PC-3 (cell line): Measurements from ENCODE around the gene DCLK1. TPM values are rescaled to one million over a fixed set of nuclear protein-coding genes. Genes with fewer than 3 reads are reported as not detected.

Experiments used
- ATAC-seq: fragments of 200-7000 bp; cut with Tn5 transposase; 2 replicates; pipeline ENCODE4 v1.9.1; 2020; ENCODE audit warnings: mild to moderate bottlenecking, moderate library complexity
- BruUV-seq: library from RNA; stranded (reverse); fragments of 400-500 nt; replicated peaks from 2 replicates; lab custom pipeline; 2021; lab: Mats Ljungman, UMichigan
- CTCF ChIA-PET: fragments of 300-600 bp; sonication (Branson Sonifier 250); formaldehyde crosslinking; loops from one replicate; lab custom pipeline; 2022; ENCODE audit warnings: antibody characterized with exemption; lab: Charles Lee
- POLR2A ChIA-PET: fragments of 300-600 bp; sonication (Branson Sonifier 250); formaldehyde crosslinking; loops from one replicate; lab custom pipeline; 2022; ENCODE audit warnings: antibody characterized with exemption; ENCODE audit not compliant: unreplicated experiment; lab: Charles Lee
- DNase-seq: peaks from one replicate; pipeline ENCODE4 v3.0.0-alpha.2; 2015
- H2AFZ ChIP-seq: fragments of 300-600 bp; sonication (generic); 2 replicates; pipeline ENCODE4 v1.6.0; 2016; ENCODE audit warnings: antibody characterized with exemption, low read length
- H3F3A ChIP-seq: fragments of 300-600 bp; sonication (generic); one replicate; pipeline ENCODE4 v1.6.0; 2017; ENCODE audit warnings: antibody characterized with exemption, low read length, control low read depth, mild to moderate bottlenecking; ENCODE audit not compliant: unreplicated experiment
- H3K27ac ChIP-seq: fragments of 300-600 bp; sonication (generic); 2 replicates; pipeline ENCODE4 v1.5.1; 2016; ENCODE audit warnings: mild to moderate bottlenecking, low read length
- H3K27me3 ChIP-seq: fragments of 300-600 bp; sonication (generic); 2 replicates; pipeline ENCODE4 v1.6.1; 2016; ENCODE audit warnings: low read length, mixed read lengths
- H3K36me3 ChIP-seq: fragments of 300-600 bp; sonication (generic); 2 replicates; pipeline ENCODE4 v1.6.1; 2016; ENCODE audit warnings: low read depth, mixed run types, low read length, mixed read lengths
- H3K4me1 ChIP-seq: fragments of 300-600 bp; sonication (generic); 2 replicates; pipeline ENCODE4 v1.5.1; 2016; ENCODE audit warnings: low read length; ENCODE audit not compliant: insufficient read depth
- H3K4me2 ChIP-seq: fragments of 300-600 bp; sonication (generic); 2 replicates; pipeline ENCODE4 v1.6.0; 2016; ENCODE audit warnings: low read length
- H3K4me3 ChIP-seq: fragments of 300-600 bp; sonication (generic); 2 replicates; pipeline ENCODE4 v1.5.1; 2016; ENCODE audit warnings: mild to moderate bottlenecking, low read length, mixed read lengths
- H3K79me2 ChIP-seq: fragments of 300-600 bp; sonication (generic); 2 replicates; pipeline ENCODE4 v1.6.1; 2017; ENCODE audit warnings: low read length, mixed read lengths
- H3K9ac ChIP-seq: fragments of 300-600 bp; sonication (generic); 2 replicates; pipeline ENCODE4 v1.6.0; 2016; ENCODE audit warnings: mild to moderate bottlenecking, low read length
- H3K9me2 ChIP-seq: fragments of 300-600 bp; sonication (generic); replicated peaks from 2 replicates; pipeline ENCODE4 v1.6.1; 2016; ENCODE audit warnings: mixed run types, low read length, mixed read lengths
- H3K9me3 ChIP-seq: fragments of 300-600 bp; sonication (generic); 2 replicates; pipeline ENCODE4 v1.6.1; 2016; ENCODE audit warnings: low read length, mixed read lengths
- H4K20me1 ChIP-seq: fragments of 300-600 bp; sonication (generic); 2 replicates; pipeline ENCODE4 v1.6.1; 2016; ENCODE audit warnings: low read length, mixed read lengths
- EZH2 ChIP-seq: fragments of 300-600 bp; sonication (generic); IDR thresholded peaks from one replicate; pipeline ENCODE4 v1.6.1; 2017; ENCODE audit warnings: antibody characterized with exemption, mild to moderate bottlenecking, low read length; ENCODE audit not compliant: unreplicated experiment
- EZH2phosphoT487 ChIP-seq: fragments of 300-600 bp; sonication (generic); IDR thresholded peaks from 2 replicates; pipeline ENCODE4 v1.6.1; 2018; ENCODE audit warnings: mild to moderate bottlenecking, antibody characterized with exemption, low read length, borderline replicate concordance
- intact Hi-C: fragments of 100-400 bp; cut with micrococcal nuclease; formaldehyde crosslinking; loops from 2 replicates; pipeline ENCODE4 v1.9.0; 2023
- total RNA-seq: library from RNA; depleted of rRNA; stranded (reverse); fragments of >200 nt; gene quantifications from 2 replicates; pipeline ENCODE4 v1.2.3, GENCODE V29; 2014
- TF ChIP-seq, protein P1 (sequence below): fragments of 300-600 bp; sonication (generic); conservative IDR thresholded peaks from 2 replicates; pipeline ENCODE4 v1.5.1; 2017; ENCODE audit warnings: antibody characterized with exemption, low read depth, mild to moderate bottlenecking, low read length

DCLK1 gene
- total RNA-seq, 1 experiment from 2014 or later, result not detected

GRCh38 chr13:36157480-36157879 is 26.3 kb upstream of the DCLK1 start:
- H3K27ac ChIP-seq, result no peak overlapping the region
- intact Hi-C loops, result no loop called here
- DNase-seq, result no peak
- H3K79me2 ChIP-seq, result no peaks in the 10 kb centered on the region
- H2AFZ ChIP-seq, result no peak overlapping the region
- no peak overlapping the region for H3K9ac ChIP-seq
- H3K36me3 ChIP-seq, result no peaks in the 10 kb centered on the region
- H3K4me2 ChIP-seq, result no peak overlapping the region
- no peak for ATAC-seq
- no TSS peak for BruUV-seq
- TF ChIP-seq, protein P1, sequence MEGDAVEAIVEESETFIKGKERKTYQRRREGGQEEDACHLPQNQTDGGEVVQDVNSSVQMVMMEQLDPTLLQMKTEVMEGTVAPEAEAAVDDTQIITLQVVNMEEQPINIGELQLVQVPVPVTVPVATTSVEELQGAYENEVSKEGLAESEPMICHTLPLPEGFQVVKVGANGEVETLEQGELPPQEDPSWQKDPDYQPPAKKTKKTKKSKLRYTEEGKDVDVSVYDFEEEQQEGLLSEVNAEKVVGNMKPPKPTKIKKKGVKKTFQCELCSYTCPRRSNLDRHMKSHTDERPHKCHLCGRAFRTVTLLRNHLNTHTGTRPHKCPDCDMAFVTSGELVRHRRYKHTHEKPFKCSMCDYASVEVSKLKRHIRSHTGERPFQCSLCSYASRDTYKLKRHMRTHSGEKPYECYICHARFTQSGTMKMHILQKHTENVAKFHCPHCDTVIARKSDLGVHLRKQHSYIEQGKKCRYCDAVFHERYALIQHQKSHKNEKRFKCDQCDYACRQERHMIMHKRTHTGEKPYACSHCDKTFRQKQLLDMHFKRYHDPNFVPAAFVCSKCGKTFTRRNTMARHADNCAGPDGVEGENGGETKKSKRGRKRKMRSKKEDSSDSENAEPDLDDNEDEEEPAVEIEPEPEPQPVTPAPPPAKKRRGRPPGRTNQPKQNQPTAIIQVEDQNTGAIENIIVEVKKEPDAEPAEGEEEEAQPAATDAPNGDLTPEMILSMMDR, result no peak
- TF ChIP-seq EZH2 (no peak), EZH2phosphoT487 (no peak)
- H3K9me3 ChIP-seq, result no peaks in the 10 kb centered on the region
- POLR2A ChIA-PET, result no interaction called here
- CTCF ChIA-PET, result no interaction called here
- H3K9me2 ChIP-seq, result no peaks in the 10 kb centered on the region
- no peaks in the 10 kb centered on the region for H4K20me1 ChIP-seq
- H3F3A ChIP-seq, result no peaks in the 10 kb centered on the region
- no peak overlapping the region for H3K4me3 ChIP-seq
- 0 out of 2 replicates have a peak, but pooled peaks cover 2% of the 10 kb centered on the region for H3K4me1 ChIP-seq
- H3K27me3 ChIP-seq, result 0 out of 2 replicates have a peak, but pooled peaks cover 3% of the 10 kb centered on the region

DNA sequence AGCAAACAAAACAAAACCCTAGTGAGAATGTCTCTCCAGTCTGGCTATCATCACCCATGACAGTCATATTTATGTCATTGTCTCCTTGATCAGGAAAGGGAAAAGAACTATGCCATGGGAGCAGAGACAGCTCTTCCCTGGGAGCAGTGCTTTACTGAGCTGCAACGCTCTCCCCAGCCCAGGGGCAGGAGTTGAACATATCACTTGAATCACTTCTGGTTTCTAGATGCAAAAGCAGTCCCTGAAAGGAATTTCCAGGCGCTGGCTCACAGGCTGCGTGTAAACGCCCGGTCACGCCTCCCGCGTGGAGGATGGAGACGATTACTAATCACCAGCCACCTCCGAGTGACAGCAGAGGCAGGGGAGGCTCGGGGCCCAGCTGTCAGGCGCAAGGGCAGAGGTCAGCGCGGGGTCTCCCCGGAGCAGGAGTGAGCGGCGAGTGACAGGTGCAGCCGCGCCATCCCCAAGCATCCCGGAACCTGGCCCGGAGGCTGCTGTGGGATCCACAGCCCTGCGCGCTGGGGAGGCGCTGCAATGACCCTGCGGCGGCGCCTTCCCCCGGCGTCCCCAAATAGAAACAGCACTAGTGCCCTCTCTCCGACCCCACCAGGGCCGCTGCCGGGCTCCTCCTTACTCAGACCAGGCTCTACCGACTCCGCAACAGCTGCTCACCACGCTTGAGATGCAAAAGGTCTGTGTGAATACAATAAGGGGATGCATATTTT is 23.5 kb upstream of the DCLK1 start:
- Histone ChIP-seq H3K4me2 (no peak overlapping the region), H4K20me1 (no peaks in the 10 kb centered on the region), H3K79me2 (no peaks in the 10 kb centered on the region), H3K4me1 (0 out of 2 replicates have a peak, but pooled peaks cover 2% of the 10 kb centered on the region), H3K27me3 (no peaks in the 10 kb centered on the region), H3K9ac (no peak overlapping the region), H2AFZ (no peak overlapping the region), H3K9me3 (no peaks in the 10 kb centered on the region), H3F3A (no peaks in the 10 kb centered on the region), H3K36me3 (no peaks in the 10 kb centered on the region), H3K4me3 (no peak overlapping the region), H3K27ac (no peak overlapping the region), H3K9me2 (no peaks in the 10 kb centered on the region)
- DNase-seq (no peak), ATAC-seq (no peak)
- TF ChIP-seq, protein P1, result no peak
- TF ChIP-seq EZH2 (no peak), EZH2phosphoT487 (no peak)
- BruUV-seq, result no TSS peak
- intact Hi-C loops, result no loop called here
- ChIA-PET CTCF (no interaction called here), POLR2A (no interaction called here)

DNA sequence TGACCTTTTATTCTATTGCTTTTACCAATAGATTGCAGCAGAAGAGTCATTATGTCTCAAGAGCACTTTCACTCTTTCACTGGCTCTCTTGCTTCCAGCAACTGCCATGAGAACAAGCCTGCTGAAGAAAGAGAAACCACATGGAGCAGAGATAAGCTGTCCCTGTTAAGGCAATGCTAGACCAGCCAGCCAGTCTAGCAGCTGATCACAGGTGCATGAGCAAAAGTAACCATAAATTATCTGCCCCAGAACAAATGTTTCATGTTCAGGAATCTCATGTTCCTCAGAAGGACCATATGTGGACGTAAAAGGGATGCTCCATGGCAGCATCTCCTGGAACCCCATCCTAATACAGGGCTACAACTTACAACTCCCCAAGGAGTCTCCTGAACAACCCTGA is 20.4 kb upstream of the DCLK1 start:
- ChIA-PET POLR2A (no interaction called here), CTCF (no interaction called here)
- Histone ChIP-seq H3K27me3 (no peaks in the 10 kb centered on the region), H3K36me3 (no peaks in the 10 kb centered on the region), H2AFZ (no peak overlapping the region), H3K9ac (no peak overlapping the region), H3K27ac (no peak overlapping the region), H3K4me2 (no peak overlapping the region), H3K4me1 (peaks cover 9% of the 10 kb centered on the region), H3K4me3 (no peak overlapping the region), H3K79me2 (no peaks in the 10 kb centered on the region), H3F3A (no peaks in the 10 kb centered on the region), H3K9me2 (no peaks in the 10 kb centered on the region), H3K9me3 (no peaks in the 10 kb centered on the region), H4K20me1 (no peaks in the 10 kb centered on the region)
- TF ChIP-seq, protein P1, result no peak
- no peak for TF ChIP-seq EZH2
- no peak for TF ChIP-seq EZH2phosphoT487
- DNase-seq (no peak), ATAC-seq (no peak)
- intact Hi-C loops, result no loop called here
- BruUV-seq, result no TSS peak
